GM21528 (cell line): ENCODE measurements around the gene FAM13C.

Source experiments
- ATAC-seq: cut with Tn5 transposase; IDR thresholded peaks from one replicate; pipeline ENCODE4 v1.9.1; 2021; ENCODE audit warnings: mild to moderate bottlenecking, moderate library complexity; ENCODE audit not compliant: unreplicated experiment, low FRiP score

The FAM13C gene

GRCh38 chr10:59362959-59363381, 621 bp upstream of the FAM13C start:
- no peak for ATAC-seq

GRCh38 chr10:59361663-59362143, 646 bp downstream of the FAM13C start:
- no peak for ATAC-seq

- ATAC-seq: no peak
These were observed 1.5 kb downstream of the FAM13C start for GRCh38 chr10:59360605-59361405.

- no peak for ATAC-seq
These were observed 3.8 kb downstream of the FAM13C start for GRCh38 chr10:59358576-59358975.

- no peak for ATAC-seq
These were observed 7.9 kb downstream of the FAM13C start for GRCh38 chr10:59354434-59354833.

GRCh38 chr10:59350558-59350957, 11.8 kb downstream of the FAM13C start:
- no peak for ATAC-seq

GRCh38 chr10:59346321-59346720, 16.0 kb downstream of the FAM13C start:
- ATAC-seq: no peak

GRCh38 chr10:59342723-59343122, 19.6 kb downstream of the FAM13C start:
- no peak for ATAC-seq

GRCh38 chr10:59342000-59342399, 20.3 kb downstream of the FAM13C start:
- no peak for ATAC-seq

- ATAC-seq: no peak
These were observed 22.1 kb downstream of the FAM13C start for GRCh38 chr10:59340285-59340684.

- ATAC-seq: no peak
These were observed 23.0 kb downstream of the FAM13C start for GRCh38 chr10:59339351-59339750.

- no peak for ATAC-seq
These were observed 25.1 kb downstream of the FAM13C start for GRCh38 chr10:59337201-59337652.

- ATAC-seq: no peak
These were observed 25.7 kb downstream of the FAM13C start for GRCh38 chr10:59336632-59337031.

- no peak for ATAC-seq
These were observed 26.9 kb downstream of the FAM13C start for GRCh38 chr10:59335497-59335896.

GRCh38 chr10:59333701-59334100, 28.6 kb downstream of the FAM13C start:
- no peak for ATAC-seq

- no peak for ATAC-seq
These were observed 29.8 kb downstream of the FAM13C start for GRCh38 chr10:59332581-59332980.

GRCh38 chr10:59331661-59332060, 30.7 kb downstream of the FAM13C start:
- no peak for ATAC-seq

GRCh38 chr10:59325116-59325515, 37.2 kb downstream of the FAM13C start:
- ATAC-seq: no peak

- ATAC-seq: no peak
These were observed 37.8 kb downstream of the FAM13C start for GRCh38 chr10:59324597-59324996.

GRCh38 chr10:59323831-59324401, 38.4 kb downstream of the FAM13C start:
- no peak for ATAC-seq

- ATAC-seq: no peak
These were observed 39.3 kb downstream of the FAM13C start for GRCh38 chr10:59323036-59323459.

- no peak for ATAC-seq
These were observed 40.2 kb downstream of the FAM13C start for GRCh38 chr10:59322131-59322530.
